K562 (cell line): ENCODE data around the gene TMPRSS9. TPM values are rescaled to one million over a fixed set of nuclear protein-coding genes. Genes with fewer than 3 reads are reported as not detected.
A peak's percentile ranks its signal among the peaks of the same experiment; 100 is the strongest.

Source experiments
- ATF1 ChIP-seq, 2 experiments: fragments of 450-650 bp in 1 of 2; IDR thresholded peaks; 2 replicates each; pipeline ENCODE4 v1.6.1; 2016; ENCODE audit warnings: missing compliant biosample characterization in 1 of 2, missing genetic modification characterization in 1 of 2
- FOXJ3 ChIP-seq: sonication (generic); formaldehyde crosslinking; IDR thresholded peaks from 2 replicates; pipeline ENCODE4 v1.4.0; 2020; ENCODE audit warnings: mild to moderate bottlenecking, missing genetic modification reagents
- FOXK2 ChIP-seq, 2 experiments: fragments of 450-650 bp; IDR thresholded peaks in 1 of 2; conservative IDR thresholded peaks in 1 of 2; 2 replicates each; pipeline ENCODE4 v1.6.1; 2016; ENCODE audit warnings: low read depth in 2 of 2, mild to moderate bottlenecking in 1 of 2
- GATAD2A ChIP-seq: fragments of 450-650 bp; IDR thresholded peaks from 2 replicates; pipeline ENCODE4 v1.6.1; 2017
- MYC ChIP-seq, 2 experiments: fragments of 250-450 bp in 1 of 2; sonication (Bioruptor Pico) in 1 of 2; IDR thresholded peaks; 2 replicates each; pipeline versions ENCODE4 v1.5.1 to v1.6.1; 2012 to 2021; ENCODE audit warnings: low read depth in 2 of 2, borderline replicate concordance in 1 of 2, improper control_type of control experiment in 1 of 2, low read length in 1 of 2, mild to moderate bottlenecking in 1 of 2, moderate library complexity in 1 of 2
- NBN ChIP-seq: fragments of 450-650 bp; IDR thresholded peaks from 2 replicates; pipeline ENCODE4 v1.6.1; 2016; ENCODE audit warnings: low read depth, mild to moderate bottlenecking
- NFRKB ChIP-seq: fragments of 450-650 bp; IDR thresholded peaks from 2 replicates; pipeline ENCODE4 v1.6.1; 2016; ENCODE audit warnings: low read depth
- NR4A1 ChIP-seq, 2 experiments: fragments of 250-450 bp in 1 of 2; fragments of 450-650 bp in 1 of 2; sonication (Bioruptor Pico) in 1 of 2; IDR thresholded peaks; 2 replicates each; pipeline versions ENCODE4 v1.4.0 to v1.6.1; 2016 to 2020; ENCODE audit warnings: mild to moderate bottlenecking in 2 of 2, missing compliant biosample characterization in 1 of 2, missing genetic modification characterization in 1 of 2, moderate library complexity in 1 of 2
- PPARD ChIP-seq: fragments of 250-450 bp; sonication (Bioruptor Pico); IDR thresholded peaks from 2 replicates; pipeline ENCODE4 v1.8.0; 2022; ENCODE audit warnings: inconsistent platforms, mild to moderate bottlenecking, moderate library complexity
- SREBF2 ChIP-seq: sonication (generic); formaldehyde crosslinking; IDR thresholded peaks from 2 replicates; pipeline ENCODE4 v1.4.0; 2020; ENCODE audit warnings: mild to moderate bottlenecking, missing genetic modification reagents
- TRIM28 ChIP-seq: fragments of 450-650 bp; IDR thresholded peaks from 2 replicates; pipeline ENCODE4 v1.6.1; 2017
- XRCC4 ChIP-seq: IDR thresholded peaks from one replicate; pipeline ENCODE4 v1.6.1; 2011; ENCODE audit not compliant: insufficient read depth, insufficient read length; ENCODE audit errors: extremely low read depth
- ZNF239 ChIP-seq: fragments of 250-450 bp; sonication (Bioruptor Pico); IDR thresholded peaks from 2 replicates; pipeline ENCODE4 v1.4.0; 2020; ENCODE audit warnings: mild to moderate bottlenecking
- ZNF41 ChIP-seq: fragments of 250-450 bp; sonication (Bioruptor Pico); conservative IDR thresholded peaks from 2 replicates; pipeline ENCODE4 v1.4.0; 2020; ENCODE audit warnings: mild to moderate bottlenecking
- ZNF57 ChIP-seq: fragments of 450-650 bp; formaldehyde crosslinking; IDR thresholded peaks from 2 replicates; pipeline ENCODE4 v1.4.0; 2020; ENCODE audit warnings: mild to moderate bottlenecking, moderate library complexity
- polyA plus RNA-seq, 8 experiments: library from polyadenylated mRNA; depleted of rRNA in 4 of 8; stranded (reverse) in 5 of 8; unstranded in 3 of 8; fragments of >200 nt; fragmentation: Nextera tagmentation in 2 of 8; fragmentation: Illumina TruSeq in 1 of 8; extraction: Ambion mirVana in 2 of 8; extraction: Trizol in 1 of 8; gene quantifications; 2 replicates each; pipeline versions ENCODE4 v1.2.1 to v1.2.3, GENCODE V29; 2011 to 2014; ENCODE audit warnings: inconsistent platforms in 1 of 8, missing spikeins in 1 of 8
- total RNA-seq, 7 experiments: library from RNA; depleted of rRNA in 6 of 7; stranded (reverse); fragments of >200 nt in 6 of 7; fragmentation: Illumina TruSeq in 2 of 7; extraction: Trizol in 2 of 7; gene quantifications; 2 replicates each; pipeline versions ENCODE4 v1.2.1 to v1.2.3, GENCODE V29; 2011 to 2021; ENCODE audit warnings: low replicate concordance in 1 of 7
- TF ChIP-seq, protein P1 (sequence below): fragments of 450-650 bp; formaldehyde crosslinking; IDR thresholded peaks from 2 replicates; pipeline ENCODE4 v1.4.0; 2020; ENCODE audit warnings: mild to moderate bottlenecking, moderate library complexity
- TF ChIP-seq, protein P2 (sequence below): fragments of 250-450 bp; sonication (Bioruptor Pico); IDR thresholded peaks from 2 replicates; pipeline ENCODE4 v1.5.0; 2022; ENCODE audit warnings: mild to moderate bottlenecking
- TF ChIP-seq, protein P3 (sequence below), 2 experiments: fragments of 250-450 bp in 1 of 2; fragments of 450-650 bp in 1 of 2; sonication (Bioruptor Pico) in 1 of 2; IDR thresholded peaks; 2 replicates each; pipeline versions ENCODE4 v1.6.1 to v1.8.0; 2016 to 2021; ENCODE audit warnings: mild to moderate bottlenecking in 2 of 2, moderate library complexity in 2 of 2, missing compliant biosample characterization in 1 of 2, missing genetic modification characterization in 1 of 2
- TF ChIP-seq, protein P4 (sequence below): fragments of 250-450 bp; sonication (Bioruptor Pico); IDR thresholded peaks from 2 replicates; pipeline ENCODE4 v1.5.0; 2021; ENCODE audit warnings: mild to moderate bottlenecking, moderate library complexity

TMPRSS9 gene
- total and polyA plus RNA-seq, 9 of the 15 experiments (the other 6 are each of a cell fraction or from before 2014, with no cell fraction given), result 0.01 to 0.03 TPM; not detected in 7

DNA sequence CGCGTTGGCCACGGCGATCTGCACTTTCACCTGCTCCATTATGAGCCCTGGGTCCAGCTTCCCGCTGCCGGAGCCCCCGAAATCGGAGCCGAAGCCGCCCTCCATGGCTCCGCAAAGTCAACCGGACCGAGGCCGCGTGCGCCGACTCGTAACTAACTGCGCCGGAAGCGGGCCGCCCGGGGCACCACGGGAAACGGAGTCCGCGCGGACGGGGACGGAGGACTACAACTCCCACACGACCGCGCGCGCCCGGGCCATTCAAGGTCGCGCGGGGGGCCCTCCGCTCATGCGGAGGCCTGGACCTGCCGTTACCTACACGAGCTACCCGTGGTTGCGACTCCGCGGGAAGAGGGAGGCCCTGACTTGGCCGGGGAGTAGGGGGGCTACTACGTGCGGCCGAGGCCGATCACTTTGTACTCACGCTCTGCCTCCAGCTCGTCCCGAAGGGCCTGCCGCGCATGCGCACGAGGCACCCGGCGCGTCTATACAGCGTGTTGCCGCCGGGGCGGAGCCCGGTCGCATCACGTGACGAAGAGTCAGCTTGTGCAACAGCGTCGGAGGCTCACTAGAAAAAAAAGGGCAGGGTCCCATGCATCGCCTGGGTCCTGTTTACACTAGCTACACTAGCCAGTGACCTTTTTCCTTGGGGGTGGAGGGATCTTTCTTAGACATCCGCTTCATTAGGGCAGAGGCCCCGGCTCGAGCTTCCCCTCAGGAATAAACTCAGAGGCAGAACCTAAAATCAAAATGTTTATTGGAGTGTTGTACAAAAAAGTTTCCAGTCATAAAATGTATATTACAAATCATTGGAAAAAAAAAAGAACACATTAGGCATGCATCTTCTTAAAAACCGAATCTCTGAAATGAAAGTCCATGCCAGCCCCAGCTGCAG lies 67.6 kb downstream of the TMPRSS9 start, which contains the start of gene TIMM13 (continued):
- TF ChIP-seq MYC (IDR thresholded peaks at IDR 0.05; ENCODE audit: low read depth, low read length) (peak; percentile 98), MYC (CRISPR knock-in tag; IDR thresholded peaks at IDR 0.05; ENCODE audit: borderline replicate concordance, low read depth) (peak; percentile 97), NFRKB (no peak), ZNF239 (CRISPR knock-in tag) (no peak), FOXK2 (conservative IDR thresholded peaks at IDR 0.05 in 1 of 2, IDR thresholded peaks at IDR 0.05 in 1 of 2; ENCODE audit: low read depth in 2 of 2) (peak; percentile 97), GATAD2A (no peak), ZNF57 (CRISPR knock-in tag) (no peak), FOXJ3 (CRISPR knock-in tag) (no peak), TRIM28 (no peak), ZNF41 (no peak), SREBF2 (CRISPR knock-in tag) (no peak), PPARD (no peak), NR4A1 (CRISPR knock-in tag; IDR thresholded peaks at IDR 0.05) (peak; percentile 84; the same call in 1 of the 2 replicates), NR4A1 (tag; IDR thresholded peaks at IDR 0.05) (no peak), NBN (no peak), ATF1 (CRISPR knock-in tag; IDR thresholded peaks at IDR 0.05) (peak; percentile 90), ATF1 (tag; IDR thresholded peaks at IDR 0.05) (peak; percentile 99), XRCC4 (no peak)
- TF ChIP-seq, protein P1, sequence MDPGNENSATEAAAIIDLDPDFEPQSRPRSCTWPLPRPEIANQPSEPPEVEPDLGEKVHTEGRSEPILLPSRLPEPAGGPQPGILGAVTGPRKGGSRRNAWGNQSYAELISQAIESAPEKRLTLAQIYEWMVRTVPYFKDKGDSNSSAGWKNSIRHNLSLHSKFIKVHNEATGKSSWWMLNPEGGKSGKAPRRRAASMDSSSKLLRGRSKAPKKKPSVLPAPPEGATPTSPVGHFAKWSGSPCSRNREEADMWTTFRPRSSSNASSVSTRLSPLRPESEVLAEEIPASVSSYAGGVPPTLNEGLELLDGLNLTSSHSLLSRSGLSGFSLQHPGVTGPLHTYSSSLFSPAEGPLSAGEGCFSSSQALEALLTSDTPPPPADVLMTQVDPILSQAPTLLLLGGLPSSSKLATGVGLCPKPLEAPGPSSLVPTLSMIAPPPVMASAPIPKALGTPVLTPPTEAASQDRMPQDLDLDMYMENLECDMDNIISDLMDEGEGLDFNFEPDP, result no peak
- TF ChIP-seq, protein P2, sequence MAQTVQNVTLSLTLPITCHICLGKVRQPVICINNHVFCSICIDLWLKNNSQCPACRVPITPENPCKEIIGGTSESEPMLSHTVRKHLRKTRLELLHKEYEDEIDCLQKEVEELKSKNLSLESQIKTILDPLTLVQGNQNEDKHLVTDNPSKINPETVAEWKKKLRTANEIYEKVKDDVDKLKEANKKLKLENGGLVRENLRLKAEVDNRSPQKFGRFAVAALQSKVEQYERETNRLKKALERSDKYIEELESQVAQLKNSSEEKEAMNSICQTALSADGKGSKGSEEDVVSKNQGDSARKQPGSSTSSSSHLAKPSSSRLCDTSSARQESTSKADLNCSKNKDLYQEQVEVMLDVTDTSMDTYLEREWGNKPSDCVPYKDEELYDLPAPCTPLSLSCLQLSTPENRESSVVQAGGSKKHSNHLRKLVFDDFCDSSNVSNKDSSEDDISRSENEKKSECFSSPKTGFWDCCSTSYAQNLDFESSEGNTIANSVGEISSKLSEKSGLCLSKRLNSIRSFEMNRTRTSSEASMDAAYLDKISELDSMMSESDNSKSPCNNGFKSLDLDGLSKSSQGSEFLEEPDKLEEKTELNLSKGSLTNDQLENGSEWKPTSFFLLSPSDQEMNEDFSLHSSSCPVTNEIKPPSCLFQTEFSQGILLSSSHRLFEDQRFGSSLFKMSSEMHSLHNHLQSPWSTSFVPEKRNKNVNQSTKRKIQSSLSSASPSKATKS, result no peak
- TF ChIP-seq, protein P3, sequence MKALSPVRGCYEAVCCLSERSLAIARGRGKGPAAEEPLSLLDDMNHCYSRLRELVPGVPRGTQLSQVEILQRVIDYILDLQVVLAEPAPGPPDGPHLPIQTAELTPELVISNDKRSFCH (CRISPR knock-in tag; IDR thresholded peaks at IDR 0.05), result no peak
- TF ChIP-seq, protein P3 (tag; IDR thresholded peaks at IDR 0.05), result peak; percentile 14; the same call in 1 of the 2 replicates
- TF ChIP-seq, protein P4, sequence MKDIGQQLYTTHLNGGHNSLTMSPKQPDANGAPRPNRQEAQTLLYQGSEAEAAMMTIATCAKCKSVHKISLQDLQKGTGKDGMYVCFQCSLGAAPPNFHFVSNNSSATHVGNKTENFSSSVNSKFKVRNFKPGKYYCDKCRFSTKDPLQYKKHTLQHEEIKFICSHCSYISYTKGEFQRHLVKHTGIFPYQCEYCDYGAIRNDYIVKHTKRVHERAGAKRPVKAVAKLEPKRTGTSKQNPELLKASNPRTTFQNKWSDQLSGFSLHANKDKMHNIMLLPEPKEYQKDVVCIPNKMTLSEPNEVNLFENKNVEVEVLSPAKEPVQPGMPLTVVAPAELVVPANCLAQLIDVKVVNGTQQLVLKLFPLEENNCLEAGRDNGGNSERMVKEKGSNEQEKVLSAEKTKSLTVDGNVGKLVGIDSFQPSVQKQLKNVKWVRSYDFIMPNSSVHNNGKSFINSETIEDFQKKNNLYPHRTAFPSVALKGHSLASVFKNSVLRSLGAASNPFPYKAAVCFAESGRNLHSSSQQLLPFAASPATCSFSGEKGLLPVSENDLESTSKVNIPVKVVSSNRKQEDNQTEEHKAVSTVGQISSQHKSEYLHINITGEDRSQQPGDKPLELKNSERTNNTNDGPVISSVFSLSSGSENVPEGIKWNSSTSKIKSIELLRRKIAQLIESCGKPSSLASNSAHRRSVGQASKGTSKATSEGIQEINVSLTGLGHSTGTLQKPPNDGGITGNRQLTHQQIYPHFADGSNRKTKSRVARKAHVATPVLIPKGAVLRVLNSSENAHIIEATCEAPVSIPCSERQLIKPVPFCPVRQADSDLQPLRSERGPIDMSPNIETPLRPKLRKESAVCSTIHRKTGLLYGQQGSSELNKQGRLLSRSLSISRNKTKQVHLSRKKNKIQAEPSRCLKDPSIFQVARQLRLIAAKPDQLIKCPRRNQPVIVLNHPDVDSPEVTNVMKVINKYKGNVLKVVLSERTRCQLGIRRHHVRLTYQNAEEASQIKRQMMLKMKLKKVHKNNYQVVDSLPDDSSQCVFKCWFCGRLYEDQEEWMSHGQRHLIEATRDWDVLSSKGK (CRISPR knock-in tag), result no peak
